B cell (primary cell): ENCODE measurements around the gene TCP11L2. TPM values are rescaled to one million over a fixed set of nuclear protein-coding genes. Genes with fewer than 3 reads are reported as not detected.

Source experiments
- ATAC-seq: fragments of 200-7000 bp; cut with Tn5 transposase; one replicate; pipeline ENCODE4 v1.10.0; 2021; ENCODE audit warnings: low read depth, mild to moderate bottlenecking, moderate number of reproducible peaks, moderate library complexity
- CTCF ChIA-PET: fragments of 350-600 bp; sonication (Branson Sonifier 250); formaldehyde crosslinking; loops from one replicate; lab custom pipeline; 2021; ENCODE audit warnings: antibody characterized with exemption, inconsistent platforms; lab: Charles Lee
- POLR2A ChIA-PET: fragments of 350-600 bp; sonication (Branson Sonifier 250); formaldehyde crosslinking; loops from one replicate; lab custom pipeline; 2021; ENCODE audit warnings: antibody characterized with exemption; lab: Charles Lee
- DNase-seq: peaks from one replicate; pipeline ENCODE4 v3.0.0; 2013
- H2AFZ ChIP-seq: 2 replicates; pipeline ENCODE4 v1.6.1; 2012; ENCODE audit warnings: mild to moderate bottlenecking, low read depth, low read length; ENCODE audit not compliant: insufficient read depth, poor library complexity, severe bottlenecking
- H3K27ac ChIP-seq, 2 donors: 1 replicate in 1 of 2; 2 replicates in 1 of 2; pipeline ENCODE4 v1.5.1; 2012 to 2013; ENCODE audit warnings: low read length in 2 of 2, mild to moderate bottlenecking in 2 of 2, moderate library complexity in 1 of 2
- H3K27me3 ChIP-seq, 4 experiments: fragments of 200-600 bp in 1 of 4; sonication (generic) in 1 of 4; replicated peaks in 1 of 4; 1 replicate in 2 of 4; 2 replicates in 2 of 4; pipeline versions ENCODE4 v1.6.1 to v1.7.0; 2013 to 2016; ENCODE audit warnings: low read length in 3 of 4, mild to moderate bottlenecking in 2 of 4, mixed read lengths in 1 of 4, moderate library complexity in 1 of 4; ENCODE audit not compliant: insufficient read depth in 4 of 4, control insufficient read depth in 3 of 4; ENCODE audit errors: control extremely low read depth in 1 of 4
- H3K36me3 ChIP-seq, 2 experiments: replicated peaks in 1 of 2; 1 replicate in 1 of 2; 2 replicates in 1 of 2; pipeline versions ENCODE4 v1.6.1 to v1.7.1; 2013; ENCODE audit warnings: low read length in 1 of 2; ENCODE audit not compliant: insufficient read depth in 2 of 2, control insufficient read depth in 1 of 2; ENCODE audit errors: control extremely low read depth in 1 of 2, extremely low read depth in 1 of 2
- H3K4me1 ChIP-seq, 2 donors: fragments of 200-600 bp in 1 of 2; sonication (generic) in 1 of 2; 1 replicate in 1 of 2; 2 replicates in 1 of 2; pipeline versions ENCODE4 v1.5.1 to v1.6.1; 2013 to 2017; ENCODE audit warnings: low read length in 2 of 2; ENCODE audit not compliant: control insufficient read depth in 2 of 2, insufficient read depth in 2 of 2
- H3K4me2 ChIP-seq: replicated peaks from 2 replicates; pipeline ENCODE3; 2012; ENCODE audit warnings: mild to moderate bottlenecking, low read depth, low read length; ENCODE audit not compliant: poor library complexity, severe bottlenecking
- H3K4me3 ChIP-seq, 5 experiments: fragments of 200-600 bp in 1 of 5; sonication (generic) in 1 of 5; 1 replicate in 3 of 5; 2 replicates in 2 of 5; pipeline versions ENCODE4 v1.5.1 to v1.7.0; 2011 to 2016; ENCODE audit warnings: low read length in 4 of 5, mild to moderate bottlenecking in 4 of 5, low read depth in 2 of 5, control low read depth in 1 of 5, moderate library complexity in 1 of 5; ENCODE audit not compliant: insufficient read depth in 1 of 5; ENCODE audit errors: control extremely low read depth in 1 of 5, extremely low read depth in 1 of 5
- H3K79me2 ChIP-seq: fragments of 200-600 bp; sonication (generic); one replicate; pipeline ENCODE4 v1.6.0; 2016; ENCODE audit warnings: low read length; ENCODE audit not compliant: control insufficient read depth, insufficient read depth
- H3K9ac ChIP-seq: fragments of 200-600 bp; sonication (generic); 2 replicates; pipeline ENCODE4 v1.6.1; 2017; ENCODE audit warnings: mild to moderate bottlenecking, low read length, moderate library complexity
- H3K9me3 ChIP-seq, 3 donors: one replicate each; pipeline versions ENCODE4 v1.6.1 to v1.7.1; 2013; ENCODE audit warnings: low read length in 2 of 3; ENCODE audit not compliant: control insufficient read depth in 2 of 3, insufficient read depth in 1 of 3; ENCODE audit errors: control extremely low read depth in 1 of 3
- H4K20me1 ChIP-seq: 2 replicates; pipeline ENCODE4 v1.6.0; 2012; ENCODE audit warnings: mild to moderate bottlenecking, low read length; ENCODE audit not compliant: insufficient read depth, control insufficient read depth, poor library complexity, severe bottlenecking
- H3K27ac Mint-ChIP-seq: one replicate; pipeline ENCODE4 v1.8.0; 2021; ENCODE audit warnings: mixed read lengths
- H3K27me3 Mint-ChIP-seq: one replicate; pipeline ENCODE4 v1.8.0; 2021; ENCODE audit warnings: mixed read lengths
- H3K4me1 Mint-ChIP-seq: one replicate; pipeline ENCODE4 v1.8.0; 2021; ENCODE audit warnings: mixed read lengths
- H3K4me3 Mint-ChIP-seq: one replicate; pipeline ENCODE4 v1.8.0; 2021; ENCODE audit warnings: mixed read lengths
- H3K9me3 Mint-ChIP-seq: one replicate; pipeline ENCODE4 v1.8.0; 2022; ENCODE audit warnings: mixed read lengths; ENCODE audit not compliant: insufficient read depth
- CTCF ChIP-seq: fragments of 200-600 bp; IDR thresholded peaks from one replicate; pipeline ENCODE4 v1.8.0; 2022; ENCODE audit warnings: antibody characterized with exemption, mild to moderate bottlenecking
- EZH2 ChIP-seq: IDR thresholded peaks from 2 replicates; pipeline ENCODE4 v1.6.1; 2012; ENCODE audit warnings: borderline replicate concordance, low read depth, mild to moderate bottlenecking, moderate library complexity, low read length; ENCODE audit not compliant: insufficient read depth, poor library complexity, severe bottlenecking
- WGBS: methylation state at CpG from one replicate; pipeline ENCODE4 v1.1.5; 2013; ENCODE audit warnings: missing lambda C conversion rate; ENCODE audit not compliant: insufficient coverage; 5-methylcytosine and 5-hydroxymethylcytosine counted together
- intact Hi-C: fragments of 100-400 bp; cut with micrococcal nuclease; formaldehyde crosslinking; loops from one replicate; pipeline ENCODE4 v1.10.0; 2022
- polyA plus RNA-seq: library from polyadenylated mRNA; depleted of rRNA; stranded (reverse); fragments of >200 nt; gene quantifications from 2 replicates; pipeline ENCODE4 v1.2.3, GENCODE V29; 2012
- total RNA-seq, 2 donors: library from RNA; stranded (reverse); fragments of 120-200 nt in 1 of 2; gene quantifications; 1 replicate in 1 of 2; 2 replicates in 1 of 2; pipeline versions ENCODE4 v1.2.3 to v1.2.4, GENCODE V29; 2013 to 2022

Gene TCP11L2
- total and polyA plus RNA-seq, 2 donors (not counting 1 experiment from before 2014, with no cell fraction given): 30.4 to 306 TPM

DNA sequence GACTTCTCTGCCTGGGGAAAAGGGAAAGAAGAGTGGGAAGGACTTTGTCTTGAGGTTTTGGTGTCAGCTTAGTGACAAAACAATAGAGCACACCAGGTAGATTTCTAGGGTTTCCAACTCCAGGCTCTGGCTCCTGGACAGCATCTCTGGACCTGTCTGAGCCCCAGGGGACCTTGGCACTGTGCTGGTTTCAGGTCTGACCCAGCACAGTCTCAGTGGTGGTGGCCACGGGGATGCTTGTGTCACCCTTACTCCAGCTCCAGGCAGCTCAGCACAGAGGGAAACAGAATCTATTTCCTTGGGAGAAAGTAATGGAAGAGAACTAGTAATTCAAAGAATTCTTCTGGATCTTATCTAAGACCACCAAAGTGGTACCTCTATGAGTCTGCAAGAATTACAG is 43.6 kb upstream of the TCP11L2 start:
- H3K27me3 Mint-ChIP-seq: peaks cover 4% of the 10 kb centered on the region
- no peaks in the 10 kb centered on the region for H3K36me3 ChIP-seq
- no peak overlapping the region for H3K4me3 ChIP-seq
- peaks cover 0 to 10% (median 0%) of the 10 kb centered on the region in 4 experiments for H3K27me3 ChIP-seq
- intact Hi-C loops: no loop called here
- H4K20me1 ChIP-seq: no peaks in the 10 kb centered on the region
- POLR2A ChIA-PET: no interaction called here
- H3K27ac ChIP-seq: no peak overlapping the region
- H3K79me2 ChIP-seq: no peaks in the 10 kb centered on the region
- no peak overlapping the region for H3K4me3 Mint-ChIP-seq
- ATAC-seq (no peak), DNase-seq (no peak)
- H3K9ac ChIP-seq: no peak overlapping the region
- CTCF ChIA-PET: no interaction called here
- no peak overlapping the region for H3K27ac Mint-ChIP-seq
- H3K4me2 ChIP-seq: no peak overlapping the region
- H2AFZ ChIP-seq: no peak overlapping the region
- H3K9me3 Mint-ChIP-seq: no peaks in the 10 kb centered on the region
- peaks cover 0 to 4% of the 10 kb centered on the region in 2 donors for H3K4me1 ChIP-seq
- peaks cover 4% of the 10 kb centered on the region for H3K4me1 Mint-ChIP-seq
- TF ChIP-seq CTCF: no peak
- no peak for TF ChIP-seq EZH2
- peaks cover 0 to 3% (median 0%) of the 10 kb centered on the region in 3 donors for H3K9me3 ChIP-seq
- WGBS: no CpG with 5 or more reads among the region's 1 CpG

DNA sequence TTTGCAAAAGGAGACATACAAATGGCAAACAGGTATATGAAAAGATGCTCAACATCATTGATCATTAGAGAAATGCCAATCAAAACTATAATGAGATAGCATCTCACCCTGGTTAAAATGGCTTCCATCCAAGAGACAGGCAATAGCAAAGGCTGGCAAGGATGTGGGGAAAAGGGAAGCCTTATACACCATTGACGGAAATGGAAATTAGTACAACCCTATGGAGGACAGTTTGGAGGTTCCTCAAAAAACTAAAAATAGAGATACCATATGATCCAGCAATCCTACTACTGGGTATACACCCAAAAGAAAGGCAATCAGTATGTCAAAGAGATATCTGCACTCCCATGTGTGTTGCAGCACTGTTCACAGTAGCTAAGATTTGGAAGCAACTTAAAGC is 37.4 kb upstream of the TCP11L2 start:
- Histone ChIP-seq H3K9me3 (no peaks in the 10 kb centered on the region), H3K27ac (no peak overlapping the region), H2AFZ (no peak overlapping the region), H3K27me3 (peaks cover 0 to 10% (median 4%) of the 10 kb centered on the region in 4 experiments), H3K36me3 (no peaks in the 10 kb centered on the region), H3K9ac (no peak overlapping the region), H4K20me1 (no peaks in the 10 kb centered on the region), H3K4me2 (no peak overlapping the region), H3K79me2 (no peaks in the 10 kb centered on the region), H3K4me3 (no peak overlapping the region), H3K4me1 (peaks cover 0 to 2% of the 10 kb centered on the region in 2 donors)
- ATAC-seq (no peak), DNase-seq (no peak)
- CTCF ChIA-PET: no interaction called here
- H3K27me3 Mint-ChIP-seq: peaks cover 4% of the 10 kb centered on the region
- intact Hi-C loops: no loop called here
- H3K4me3 Mint-ChIP-seq: no peak overlapping the region
- TF ChIP-seq CTCF: no peak
- no peak for TF ChIP-seq EZH2
- no peak overlapping the region for H3K27ac Mint-ChIP-seq
- no peaks in the 10 kb centered on the region for H3K9me3 Mint-ChIP-seq
- peaks cover 2% of the 10 kb centered on the region for H3K4me1 Mint-ChIP-seq
- no CpG with 5 or more reads among the region's 1 CpG for WGBS
- POLR2A ChIA-PET: interaction anchor here (0.7 kb wide), 1 partner anchor 17 kb away, joined by 3 read pairs; no protein-coding TSS in a partner anchor
